Muscle of leg (tissue), 11 donors: Measurements from ENCODE around the gene BICRAL. TPM values are rescaled to one million over a fixed set of nuclear protein-coding genes. Genes with fewer than 3 reads are reported as not detected.

Experiments used
- DNase-seq: peaks from one replicate; pipeline ENCODE4 v3.0.0; 2013
- H3K27ac ChIP-seq: one replicate; pipeline ENCODE4 v1.5.1; 2013; ENCODE audit warnings: mild to moderate bottlenecking, low read length, control low read depth
- H3K27me3 ChIP-seq: one replicate; pipeline ENCODE4 v1.6.1; 2013; ENCODE audit warnings: low read length; ENCODE audit not compliant: control insufficient read depth, insufficient read depth
- H3K36me3 ChIP-seq: one replicate; pipeline ENCODE4 v1.6.1; 2013; ENCODE audit warnings: low read length; ENCODE audit not compliant: control insufficient read depth, insufficient read depth
- H3K4me1 ChIP-seq: one replicate; pipeline ENCODE4 v1.6.1; 2013; ENCODE audit warnings: low read length; ENCODE audit not compliant: control insufficient read depth, insufficient read depth
- H3K4me3 ChIP-seq: one replicate; pipeline ENCODE4 v1.5.1; 2013; ENCODE audit warnings: low read length, control low read depth
- H3K9me3 ChIP-seq: replicated peaks from 2 replicates; pipeline ENCODE4 v1.6.1; 2013; ENCODE audit warnings: low read depth, low read length; ENCODE audit not compliant: control insufficient read depth
- WGBS: methylation state at CpG from one replicate; pipeline ENCODE4 v1.1.5; 2013; ENCODE audit warnings: missing lambda C conversion rate; ENCODE audit not compliant: insufficient coverage; 5-methylcytosine and 5-hydroxymethylcytosine counted together
- polyA plus RNA-seq, 8 donors: library from polyadenylated mRNA; unstranded; fragments of 120-200 nt; gene quantifications; one replicate each; pipeline versions ENCODE4 v1.2.1 to v1.2.3, GENCODE V29; 2013; ENCODE audit warnings: inconsistent platforms in 1 of 8, low replicate concordance in 1 of 8; ENCODE audit not compliant: insufficient read length in 8 of 8, insufficient read depth in 1 of 8
- total RNA-seq: library from RNA; stranded (reverse); fragments of 120-200 nt; gene quantifications from one replicate; pipeline ENCODE4 v1.2.4, GENCODE V29; 2013

Gene BICRAL
- total and polyA plus RNA-seq, 9 donors: 8.1 to 12.8 (median 10.6) TPM

- no peaks in the 10 kb centered on the region for H3K9me3 ChIP-seq
- no peaks in the 10 kb centered on the region for H3K36me3 ChIP-seq
- H3K4me1 ChIP-seq: peaks cover 5% of the 10 kb centered on the region
- WGBS: 6% methylated on average over 31 of the region's 49 CpGs
- H3K4me3 ChIP-seq: peak overlapping the region; percentile 18
- no peak for DNase-seq
- peaks cover 2% of the 10 kb centered on the region for H3K27me3 ChIP-seq
- H3K27ac ChIP-seq: no peak overlapping the region
These were observed 129.5 kb downstream of the BICRAL start for GRCh38 chr6:42911171-42912021.

DNA sequence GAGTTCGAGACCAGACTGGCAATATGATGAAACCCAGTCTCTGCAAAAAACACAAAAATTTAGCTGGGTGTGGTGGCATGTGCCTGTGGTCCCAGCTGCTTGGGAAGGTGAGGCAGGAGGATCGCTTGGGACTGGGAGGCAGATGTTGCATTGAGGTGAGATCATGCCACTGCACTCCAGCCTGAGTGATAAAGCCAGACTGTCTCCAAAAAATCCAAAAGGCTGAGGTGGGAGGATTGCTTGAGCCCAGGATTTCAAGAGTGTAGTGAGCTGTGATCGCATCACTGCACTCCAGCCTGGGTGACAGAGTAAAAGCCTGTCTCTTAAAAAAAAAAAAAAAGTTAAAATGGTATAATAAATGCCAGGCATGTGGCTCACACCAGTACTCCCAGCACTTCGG lies 132.7 kb downstream of the BICRAL start:
- H3K27me3 ChIP-seq: peaks cover 2% of the 10 kb centered on the region
- H3K9me3 ChIP-seq: no peaks in the 10 kb centered on the region
- no peak for DNase-seq
- H3K4me3 ChIP-seq: no peak overlapping the region
- no peak overlapping the region for H3K27ac ChIP-seq
- H3K36me3 ChIP-seq: no peaks in the 10 kb centered on the region
- 57% methylated on average over 4 of the region's 4 CpGs for WGBS
- H3K4me1 ChIP-seq: peaks cover 5% of the 10 kb centered on the region

- 56% methylated on average over 9 of the region's 10 CpGs for WGBS
- H3K9me3 ChIP-seq: no peaks in the 10 kb centered on the region
- DNase-seq: no peak
- peaks cover 5% of the 10 kb centered on the region for H3K4me1 ChIP-seq
- H3K27me3 ChIP-seq: peaks cover 2% of the 10 kb centered on the region
- no peak within 1 kb of the TSS for H3K27ac ChIP-seq
- H3K36me3 ChIP-seq: no peaks in the 10 kb centered on the region
- no peak within 1 kb of the TSS for H3K4me3 ChIP-seq
These were observed 133.9 kb downstream of the BICRAL start, which contains the start of gene PTCRA for GRCh38 chr6:42915732-42916131. Gene PTCRA (plus strand): TSS chr6:42916053. CDS start chr6:42916070, 17 bp downstream.

GRCh38 chr6:42916288-42916687 lies 134.4 kb downstream of the BICRAL start:
- H3K27ac ChIP-seq: no peak overlapping the region
- H3K9me3 ChIP-seq: no peaks in the 10 kb centered on the region
- H3K36me3 ChIP-seq: no peaks in the 10 kb centered on the region
- no peak for DNase-seq
- WGBS: 100% methylated on average over 1 of the region's 1 CpG
- H3K4me3 ChIP-seq: no peak overlapping the region
- H3K4me1 ChIP-seq: peaks cover 5% of the 10 kb centered on the region
- H3K27me3 ChIP-seq: peaks cover 2% of the 10 kb centered on the region

Other genes with a start within 250 kb of the BICRAL start
- gene UBR2, start 218.0 kb upstream of the BICRAL start, total RNA-seq: 22.6 TPM
- 10 to 100 TPM; 13.5 to 18.6 (median 15.1) TPM for gene UBR2, start 218.0 kb upstream of the BICRAL start, polyA plus RNA-seq
- 5.3 TPM for gene PRPH2, start 59.5 kb upstream of the BICRAL start, total RNA-seq
- 1 to 10 TPM; 2.1 to 6.2 (median 4.7) TPM for gene PRPH2, start 59.5 kb upstream of the BICRAL start, polyA plus RNA-seq
- gene TBCC, start 35.9 kb upstream of the BICRAL start, total RNA-seq: 27.0 TPM
- gene TBCC, start 35.9 kb upstream of the BICRAL start, polyA plus RNA-seq: 10 to 100 TPM; 14.3 to 19.0 (median 16.0) TPM
- 78.6 TPM for gene RPL7L1, start 97.6 kb downstream of the BICRAL start, total RNA-seq
- gene RPL7L1, start 97.6 kb downstream of the BICRAL start, polyA plus RNA-seq: 10 to 100 TPM; 60.7 to 87.9 (median 74.9) TPM
- gene PTCRA, start 134.0 kb downstream of the BICRAL start, total RNA-seq: not detected
- gene PTCRA, start 134.0 kb downstream of the BICRAL start, polyA plus RNA-seq: under 1 TPM in 3 of 8 donors, not detected in 5; 0.16 to 0.27 (median 0.25) TPM
- gene CNPY3, start 147.4 kb downstream of the BICRAL start, total RNA-seq: 16.8 TPM
- gene CNPY3, start 147.4 kb downstream of the BICRAL start, polyA plus RNA-seq: 10 to 100 TPM; 27.3 to 41.6 (median 33.1) TPM
- 0.22 TPM for gene GNMT, start 178.7 kb downstream of the BICRAL start, total RNA-seq
- gene GNMT, start 178.7 kb downstream of the BICRAL start, polyA plus RNA-seq: 1 to 10 TPM in 1 of 8 donors, under 1 TPM in 7; 0.10 to 1.0 (median 0.51) TPM
- 15.5 TPM for gene PEX6, start 197.1 kb downstream of the BICRAL start, total RNA-seq
- gene PEX6, start 197.1 kb downstream of the BICRAL start, polyA plus RNA-seq: 10 to 100 TPM; 13.0 to 28.4 (median 20.8) TPM
- gene PPP2R5D, start 202.5 kb downstream of the BICRAL start, total RNA-seq: 34.7 TPM
- gene PPP2R5D, start 202.5 kb downstream of the BICRAL start, polyA plus RNA-seq: 10 to 100 TPM; 38.3 to 54.8 (median 46.0) TPM
- 59.6 TPM for gene MEA1, start 231.9 kb downstream of the BICRAL start, total RNA-seq
- 10 to 100 TPM; 40.4 to 63.4 (median 48.6) TPM for gene MEA1, start 231.9 kb downstream of the BICRAL start, polyA plus RNA-seq
- gene KLHDC3, start 232.2 kb downstream of the BICRAL start, total RNA-seq: 211 TPM
- 100 to 1,000 TPM; 166 to 222 (median 207) TPM for gene KLHDC3, start 232.2 kb downstream of the BICRAL start, polyA plus RNA-seq
- gene RRP36, start 239.6 kb downstream of the BICRAL start, total RNA-seq: 53.1 TPM
- gene RRP36, start 239.6 kb downstream of the BICRAL start, polyA plus RNA-seq: 10 to 100 TPM; 39.8 to 48.5 (median 44.4) TPM